A673 (cell line): ENCODE results near the gene C1orf167. TPM values are rescaled to one million over a fixed set of nuclear protein-coding genes. Genes with fewer than 3 reads are reported as not detected.

Experiments used
- BruUV-seq: library from RNA; stranded (reverse); fragments of 400-500 nt; replicated peaks from 2 replicates; lab custom pipeline; 2021; lab: Mats Ljungman, UMichigan
- CTCF ChIA-PET: fragments of 300-600 bp; sonication (Branson Sonifier 250); formaldehyde crosslinking; loops from one replicate; lab custom pipeline; 2022; ENCODE audit warnings: antibody characterized with exemption; lab: Charles Lee
- POLR2A ChIA-PET: fragments of 300-600 bp; sonication (Branson Sonifier 250); formaldehyde crosslinking; loops from one replicate; lab custom pipeline; 2022; ENCODE audit warnings: antibody characterized with exemption; ENCODE audit not compliant: low non-redundant PET; lab: Charles Lee
- DNase-seq: peaks from one replicate; pipeline ENCODE4 v3.0.0-alpha.2; 2015; ENCODE audit warnings: low spot score
- H3K27ac ChIP-seq: fragments of 200-600 bp; sonication (generic); 2 replicates; pipeline ENCODE4 v1.5.1; 2016; ENCODE audit warnings: mixed run types, low read depth, mild to moderate bottlenecking, mixed read lengths, antibody characterized with exemption, low read length; ENCODE audit not compliant: poor library complexity, severe bottlenecking
- H3K27me3 ChIP-seq: fragments of 200-600 bp; sonication (generic); replicated peaks from 2 replicates; pipeline ENCODE4 v1.6.1; 2017; ENCODE audit warnings: mixed run types, low read depth, mild to moderate bottlenecking, mixed read lengths, antibody characterized with exemption, low read length; ENCODE audit not compliant: insufficient read depth, poor library complexity
- H3K36me3 ChIP-seq: fragments of 200-600 bp; sonication (generic); 2 replicates; pipeline ENCODE4 v1.6.1; 2016; ENCODE audit warnings: mixed run types, mild to moderate bottlenecking, mixed read lengths, antibody characterized with exemption, low read length; ENCODE audit not compliant: insufficient read depth, poor library complexity, severe bottlenecking
- H3K4me1 ChIP-seq: fragments of 200-600 bp; sonication (generic); 2 replicates; pipeline ENCODE4 v1.6.1; 2017; ENCODE audit warnings: mixed run types, mild to moderate bottlenecking, mixed read lengths, antibody characterized with exemption, low read length; ENCODE audit not compliant: insufficient read depth, poor library complexity, severe bottlenecking
- H3K4me3 ChIP-seq: fragments of 200-600 bp; sonication (generic); 2 replicates; pipeline ENCODE4 v1.5.1; 2016; ENCODE audit warnings: low read depth, mixed run types, mild to moderate bottlenecking, mixed read lengths, low read length; ENCODE audit not compliant: poor library complexity, severe bottlenecking
- H3K9me3 ChIP-seq: fragments of 200-600 bp; sonication (generic); 2 replicates; pipeline ENCODE4 v1.6.1; 2016; ENCODE audit warnings: mixed run types, low read depth, mild to moderate bottlenecking, mixed read lengths, antibody characterized with exemption, low read length; ENCODE audit not compliant: poor library complexity, severe bottlenecking
- EZH2 ChIP-seq: fragments of 200-600 bp; sonication (generic); IDR thresholded peaks from 2 replicates; pipeline ENCODE4 v1.6.1; 2017; ENCODE audit warnings: borderline replicate concordance, low read depth, mild to moderate bottlenecking, mixed read lengths, antibody characterized with exemption, low read length; ENCODE audit not compliant: poor library complexity, severe bottlenecking
- intact Hi-C: fragments of 100-400 bp; cut with micrococcal nuclease; formaldehyde crosslinking; loops from one replicate; pipeline ENCODE4 v1.10.0; 2022; ENCODE audit not compliant: unreplicated experiment
- total RNA-seq: library from RNA; stranded (reverse); gene quantifications from 2 replicates; pipeline ENCODE4 v1.2.3, GENCODE V29; 2021
- TF ChIP-seq, protein P1 (sequence below): fragments of 300-800, 200-600 bp; sonication (generic); conservative IDR thresholded peaks from 2 replicates; pipeline ENCODE4 v1.5.1; 2017; ENCODE audit warnings: low read depth, mild to moderate bottlenecking, antibody characterized with exemption, low read length, moderate library complexity, mixed read lengths

C1orf167 gene
- total RNA-seq, 1 experiment from 2014 or later: not detected

GRCh38 chr1:11738783-11739182 lies 23.2 kb upstream of the C1orf167 start:
- no TSS peak for BruUV-seq
- POLR2A ChIA-PET: no interaction called here
- intact Hi-C loops: no loop called here
- TF ChIP-seq, protein P1, sequence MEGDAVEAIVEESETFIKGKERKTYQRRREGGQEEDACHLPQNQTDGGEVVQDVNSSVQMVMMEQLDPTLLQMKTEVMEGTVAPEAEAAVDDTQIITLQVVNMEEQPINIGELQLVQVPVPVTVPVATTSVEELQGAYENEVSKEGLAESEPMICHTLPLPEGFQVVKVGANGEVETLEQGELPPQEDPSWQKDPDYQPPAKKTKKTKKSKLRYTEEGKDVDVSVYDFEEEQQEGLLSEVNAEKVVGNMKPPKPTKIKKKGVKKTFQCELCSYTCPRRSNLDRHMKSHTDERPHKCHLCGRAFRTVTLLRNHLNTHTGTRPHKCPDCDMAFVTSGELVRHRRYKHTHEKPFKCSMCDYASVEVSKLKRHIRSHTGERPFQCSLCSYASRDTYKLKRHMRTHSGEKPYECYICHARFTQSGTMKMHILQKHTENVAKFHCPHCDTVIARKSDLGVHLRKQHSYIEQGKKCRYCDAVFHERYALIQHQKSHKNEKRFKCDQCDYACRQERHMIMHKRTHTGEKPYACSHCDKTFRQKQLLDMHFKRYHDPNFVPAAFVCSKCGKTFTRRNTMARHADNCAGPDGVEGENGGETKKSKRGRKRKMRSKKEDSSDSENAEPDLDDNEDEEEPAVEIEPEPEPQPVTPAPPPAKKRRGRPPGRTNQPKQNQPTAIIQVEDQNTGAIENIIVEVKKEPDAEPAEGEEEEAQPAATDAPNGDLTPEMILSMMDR: no peak
- no peak for TF ChIP-seq EZH2
- no peaks in the 10 kb centered on the region for H3K27me3 ChIP-seq
- no peak for DNase-seq
- H3K4me1 ChIP-seq: peaks cover 5% of the 10 kb centered on the region
- H3K9me3 ChIP-seq: no peaks in the 10 kb centered on the region
- CTCF ChIA-PET: no interaction called here
- H3K36me3 ChIP-seq: no peaks in the 10 kb centered on the region
- no peak overlapping the region for H3K27ac ChIP-seq
- no peak overlapping the region for H3K4me3 ChIP-seq

- intact Hi-C loops: no loop called here
- no peak for DNase-seq
- TF ChIP-seq, protein P1: no peak
- ChIA-PET CTCF (no interaction called here), POLR2A (no interaction called here)
- Histone ChIP-seq H3K9me3 (no peaks in the 10 kb centered on the region), H3K36me3 (no peaks in the 10 kb centered on the region), H3K27me3 (no peaks in the 10 kb centered on the region), H3K27ac (no peak overlapping the region), H3K4me1 (peaks cover 5% of the 10 kb centered on the region), H3K4me3 (no peak overlapping the region)
- no TSS peak for BruUV-seq
These were observed 21.5 kb upstream of the C1orf167 start for GRCh38 chr1:11740258-11741192.

GRCh38 chr1:11741482-11741881 lies 20.5 kb upstream of the C1orf167 start:
- H3K4me3 ChIP-seq: no peak overlapping the region
- CTCF ChIA-PET: no interaction called here
- no peak for DNase-seq
- BruUV-seq: no TSS peak
- POLR2A ChIA-PET: no interaction called here
- H3K27ac ChIP-seq: no peak overlapping the region
- intact Hi-C loops: no loop called here
- H3K27me3 ChIP-seq: no peaks in the 10 kb centered on the region
- no peaks in the 10 kb centered on the region for H3K36me3 ChIP-seq
- H3K9me3 ChIP-seq: no peaks in the 10 kb centered on the region
- peaks cover 5% of the 10 kb centered on the region for H3K4me1 ChIP-seq
- no peak for TF ChIP-seq EZH2
- TF ChIP-seq, protein P1: no peak
